ENCODE results near the gene IL34. TPM values are rescaled to one million over a fixed set of nuclear protein-coding genes. Genes with fewer than 3 reads are reported as not detected.

The IL34 gene
- total RNA-seq, 4 donors from 2014 or later, result 96.9 to 158 (median 129) TPM

DNA sequence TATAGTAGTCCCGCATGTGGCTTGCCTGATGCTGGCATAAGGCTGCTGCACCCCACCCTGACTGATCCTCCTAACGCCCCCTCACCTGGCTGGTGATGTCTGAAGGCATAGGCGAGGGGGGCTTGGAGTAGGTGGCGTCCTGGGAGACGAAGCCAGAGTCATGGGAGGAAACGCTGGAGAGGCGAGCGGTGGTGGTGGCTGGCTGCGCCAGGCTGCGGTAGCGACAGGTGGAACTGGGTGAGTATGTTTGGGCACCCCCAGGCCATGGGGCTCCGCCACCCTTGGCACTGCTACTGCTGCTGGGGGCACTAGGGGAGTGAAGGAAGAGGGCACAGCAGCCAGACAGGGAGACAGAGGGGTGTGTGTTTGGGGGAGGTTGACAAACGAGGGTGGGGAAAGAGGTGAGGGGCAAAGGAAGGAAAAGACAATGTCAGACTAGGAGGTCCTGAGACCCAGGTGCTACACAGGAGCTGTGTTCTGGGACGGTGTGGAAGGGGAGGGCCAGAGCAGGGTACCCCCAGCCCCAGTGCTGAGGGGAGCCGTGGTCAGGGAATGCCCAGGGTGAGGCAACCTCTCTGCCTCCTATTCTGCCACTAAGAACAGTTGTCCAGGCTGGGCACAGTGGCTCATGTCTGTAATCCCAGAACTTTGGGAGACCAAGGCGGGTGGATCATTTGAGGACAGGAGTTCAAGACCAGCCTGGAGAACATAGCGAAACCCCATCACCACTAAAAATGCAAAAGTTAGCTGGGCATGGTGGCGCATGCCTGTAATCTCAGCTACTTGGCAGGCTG is 28.1 kb downstream of the IL34 start:
- no peak for TF ChIP-seq POLR2A (IDR thresholded peaks at IDR 0.05)
- TF ChIP-seq, protein P1, sequence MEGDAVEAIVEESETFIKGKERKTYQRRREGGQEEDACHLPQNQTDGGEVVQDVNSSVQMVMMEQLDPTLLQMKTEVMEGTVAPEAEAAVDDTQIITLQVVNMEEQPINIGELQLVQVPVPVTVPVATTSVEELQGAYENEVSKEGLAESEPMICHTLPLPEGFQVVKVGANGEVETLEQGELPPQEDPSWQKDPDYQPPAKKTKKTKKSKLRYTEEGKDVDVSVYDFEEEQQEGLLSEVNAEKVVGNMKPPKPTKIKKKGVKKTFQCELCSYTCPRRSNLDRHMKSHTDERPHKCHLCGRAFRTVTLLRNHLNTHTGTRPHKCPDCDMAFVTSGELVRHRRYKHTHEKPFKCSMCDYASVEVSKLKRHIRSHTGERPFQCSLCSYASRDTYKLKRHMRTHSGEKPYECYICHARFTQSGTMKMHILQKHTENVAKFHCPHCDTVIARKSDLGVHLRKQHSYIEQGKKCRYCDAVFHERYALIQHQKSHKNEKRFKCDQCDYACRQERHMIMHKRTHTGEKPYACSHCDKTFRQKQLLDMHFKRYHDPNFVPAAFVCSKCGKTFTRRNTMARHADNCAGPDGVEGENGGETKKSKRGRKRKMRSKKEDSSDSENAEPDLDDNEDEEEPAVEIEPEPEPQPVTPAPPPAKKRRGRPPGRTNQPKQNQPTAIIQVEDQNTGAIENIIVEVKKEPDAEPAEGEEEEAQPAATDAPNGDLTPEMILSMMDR (IDR thresholded peaks at IDR 0.05), result no peak
- intact Hi-C loops (cut with DNase I; ENCODE audit: low total_unique reads), result no loop called here
- H3K4me3 ChIP-seq (ENCODE audit: low read depth, poor library complexity, severe bottlenecking), result no peak overlapping the region
- WGBS, 2 donors, result 70 to 72% methylated on average over 18 of the region's 18 CpGs
- no peak for DNase-seq (ENCODE audit: low spot score in 2 of 2)

DNA sequence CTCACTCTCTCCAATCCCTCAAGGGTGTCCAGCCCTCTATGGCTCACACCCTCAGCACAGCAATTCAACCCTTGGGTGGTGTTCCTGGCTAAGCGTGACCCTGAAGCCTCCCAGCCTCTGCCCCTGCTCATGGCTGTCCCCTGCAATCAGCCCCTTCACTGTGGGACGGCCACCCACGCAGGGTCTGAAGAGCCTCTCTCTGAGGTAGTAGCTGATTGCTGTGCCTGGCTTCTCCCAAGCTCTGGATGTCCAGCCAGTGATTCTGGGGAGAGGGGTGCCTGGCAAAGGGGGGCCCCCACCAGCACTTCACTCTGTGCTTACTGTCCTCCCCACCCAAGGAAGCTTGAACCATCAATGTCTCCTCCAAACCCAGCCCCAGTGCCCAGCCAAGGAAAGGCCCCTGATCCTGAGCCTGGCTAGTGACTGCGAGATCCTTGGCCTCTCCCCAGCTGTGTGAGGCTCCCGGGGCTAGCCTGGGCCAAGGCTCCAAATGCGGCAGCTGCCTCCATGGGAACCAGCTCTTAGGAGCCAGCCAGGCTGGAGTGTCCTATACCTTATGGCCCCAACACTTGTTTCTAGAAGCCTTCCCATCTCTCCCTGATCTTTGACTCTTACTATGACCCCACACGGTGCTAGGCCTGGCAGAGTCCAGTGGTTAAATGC is 29.6 kb downstream of the IL34 start:
- DNase-seq (ENCODE audit: low spot score in 2 of 2), result no peak
- WGBS, 2 donors, result 64 to 85% methylated on average over 6 to 7 of the region's 7 CpGs
- intact Hi-C loops (cut with DNase I; ENCODE audit: low total_unique reads), result no loop called here

DNA sequence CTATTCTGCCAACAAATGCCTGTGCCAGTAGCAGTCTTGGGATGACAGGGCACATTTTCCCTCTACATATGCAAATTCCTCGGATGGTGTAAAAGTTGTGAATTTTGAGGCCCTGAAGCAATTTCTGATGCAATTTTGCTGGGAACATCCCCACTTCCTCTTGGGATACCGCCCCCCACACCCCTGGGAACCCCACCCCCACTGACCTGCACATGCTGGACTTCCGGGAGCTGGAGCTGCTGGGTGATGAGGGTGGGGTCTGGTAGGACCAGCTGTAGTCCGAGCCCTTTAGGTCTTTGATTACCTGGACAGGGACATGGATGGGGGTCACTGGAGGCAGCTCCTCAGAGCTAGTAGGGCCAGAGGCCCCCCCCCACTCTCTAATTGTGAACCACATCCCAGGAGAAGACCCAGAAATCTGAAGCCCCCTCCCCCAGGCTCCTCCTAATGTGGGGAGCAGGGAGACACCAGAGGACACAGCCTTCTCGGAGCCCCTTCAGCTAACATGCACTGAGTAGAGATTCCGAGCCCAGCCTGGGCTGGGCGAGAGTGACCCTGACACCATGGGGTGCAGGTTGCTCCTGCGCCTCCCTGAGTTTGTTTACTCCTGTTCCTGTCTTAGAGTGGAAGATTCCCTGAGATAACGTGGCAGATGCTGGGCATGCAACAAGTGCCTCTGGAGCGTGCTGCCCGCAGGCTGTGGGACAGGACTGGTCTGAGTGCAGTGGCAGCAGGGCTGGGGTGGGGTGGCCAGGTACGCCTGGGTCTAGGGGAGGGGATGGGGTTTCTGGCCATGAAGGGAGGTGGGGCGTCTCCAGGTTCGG is 30.5 kb downstream of the IL34 start:
- 90 to 92% methylated on average over 14 of the region's 14 CpGs for WGBS, 2 donors
- no peak overlapping the region for H3K4me3 ChIP-seq (ENCODE audit: low read depth, poor library complexity, severe bottlenecking)
- DNase-seq (ENCODE audit: low spot score in 2 of 2), result no peak
- TF ChIP-seq POLR2A (IDR thresholded peaks at IDR 0.05), result no peak
- TF ChIP-seq, protein P1 (IDR thresholded peaks at IDR 0.05), result no peak
- intact Hi-C loops (cut with DNase I; ENCODE audit: low total_unique reads), result no loop called here

More for the DNA sequence above, 29.6 kb downstream of the IL34 start:
- no peak overlapping the region for H3K4me3 ChIP-seq (ENCODE audit: low read depth, poor library complexity, severe bottlenecking)
- TF ChIP-seq, protein P1 (IDR thresholded peaks at IDR 0.05), result no peak
- TF ChIP-seq POLR2A (IDR thresholded peaks at IDR 0.05), result no peak

DNA sequence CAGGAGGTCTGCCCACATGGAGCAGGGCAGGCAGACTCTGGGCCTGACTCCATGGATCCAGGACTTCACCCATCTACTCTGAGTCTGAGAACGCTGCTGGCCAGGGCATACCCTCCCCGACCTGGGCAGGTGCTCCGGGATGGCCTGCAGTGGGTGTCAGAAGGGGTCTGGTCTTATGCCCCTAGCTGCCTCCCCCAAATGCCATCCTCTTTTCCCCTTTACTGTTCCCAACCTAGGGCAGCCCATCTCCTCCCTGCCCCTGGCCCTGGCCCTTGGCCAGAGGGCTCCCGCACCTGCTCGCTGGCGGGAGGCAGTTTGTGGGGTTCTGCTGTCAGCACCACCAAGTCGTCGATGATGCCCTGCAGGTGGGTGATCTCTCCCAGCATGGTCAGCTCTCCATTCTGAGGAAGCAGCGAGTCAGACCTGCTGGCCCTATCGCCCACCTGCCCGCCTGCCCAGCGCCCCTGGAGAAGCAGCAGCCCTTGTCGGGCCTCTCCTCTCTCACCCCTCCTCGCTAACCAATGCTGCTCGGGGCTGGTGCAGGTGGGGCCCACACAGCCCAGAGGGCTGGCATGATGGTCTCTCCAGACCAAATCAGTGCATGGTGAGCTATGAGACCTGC is 31.3 kb downstream of the IL34 start:
- H3K4me3 ChIP-seq (ENCODE audit: low read depth, poor library complexity, severe bottlenecking), result no peak overlapping the region
- intact Hi-C loops (cut with DNase I; ENCODE audit: low total_unique reads), result no loop called here
- no peak for DNase-seq (ENCODE audit: low spot score in 2 of 2)
- 87 to 92% methylated on average over 10 to 15 of the region's 15 CpGs for WGBS, 2 donors
- no peak for TF ChIP-seq POLR2A (IDR thresholded peaks at IDR 0.05)
- TF ChIP-seq, protein P1 (IDR thresholded peaks at IDR 0.05), result no peak

DNA sequence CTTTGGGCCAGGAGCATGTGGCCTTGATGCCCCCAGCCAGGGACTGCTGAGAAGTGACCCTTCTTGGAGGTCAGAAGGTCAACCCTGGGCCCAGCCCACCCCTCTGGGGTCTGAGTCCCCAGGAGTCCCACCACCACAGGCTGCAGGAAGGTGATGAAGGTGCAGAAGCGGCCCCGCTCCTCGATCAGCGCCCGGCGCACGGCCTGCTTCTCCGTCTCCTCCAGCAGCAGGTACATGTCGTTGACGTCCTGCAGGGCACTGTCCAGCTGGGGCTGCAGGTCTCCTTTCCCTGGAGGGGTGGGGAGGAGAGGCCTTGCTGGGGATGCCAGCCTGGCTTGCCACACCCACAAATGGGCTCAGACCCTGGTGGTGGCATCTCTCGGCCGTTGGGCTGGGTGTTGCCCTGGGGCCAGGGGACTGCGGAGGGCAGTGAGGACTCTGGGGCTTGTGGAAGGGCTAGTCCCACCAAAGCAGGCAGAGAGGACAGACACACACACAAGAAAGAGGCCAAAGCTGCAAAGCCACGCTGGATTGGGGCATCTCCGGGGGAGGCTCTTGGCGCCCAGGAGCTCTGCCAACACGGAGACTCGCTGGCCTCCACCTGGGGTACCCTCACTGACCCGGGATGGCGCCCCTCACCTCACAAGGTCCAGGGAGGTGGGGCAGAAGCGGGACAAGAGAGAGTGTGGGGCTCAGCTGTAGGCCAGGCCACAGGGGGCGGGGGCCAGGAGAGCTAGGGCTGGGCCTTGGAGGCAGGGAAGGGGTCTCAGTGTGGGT is 31.9 kb downstream of the IL34 start:
- intact Hi-C loops (cut with DNase I; ENCODE audit: low total_unique reads), result no loop called here
- WGBS, 2 donors, result 90 to 96% methylated on average over 20 to 22 of the region's 22 CpGs
- TF ChIP-seq, protein P1 (IDR thresholded peaks at IDR 0.05), result no peak
- no peak for TF ChIP-seq POLR2A (IDR thresholded peaks at IDR 0.05)
- DNase-seq (ENCODE audit: low spot score in 2 of 2), result no peak
- no peak overlapping the region for H3K4me3 ChIP-seq (ENCODE audit: low read depth, poor library complexity, severe bottlenecking)
